HG03457 (cell line): ENCODE results near the gene DIP2A.
"Not testable (repeated sequence)": the region's sequence is repeated elsewhere in the genome, so short reads cannot be mapped to it uniquely, and the experiment has no call there.

Source experiments
- ATAC-seq: cut with Tn5 transposase; IDR thresholded peaks from one replicate; pipeline ENCODE4 v1.9.1; 2021; ENCODE audit warnings: moderate number of reproducible peaks; ENCODE audit not compliant: unreplicated experiment

DIP2A gene

DNA sequence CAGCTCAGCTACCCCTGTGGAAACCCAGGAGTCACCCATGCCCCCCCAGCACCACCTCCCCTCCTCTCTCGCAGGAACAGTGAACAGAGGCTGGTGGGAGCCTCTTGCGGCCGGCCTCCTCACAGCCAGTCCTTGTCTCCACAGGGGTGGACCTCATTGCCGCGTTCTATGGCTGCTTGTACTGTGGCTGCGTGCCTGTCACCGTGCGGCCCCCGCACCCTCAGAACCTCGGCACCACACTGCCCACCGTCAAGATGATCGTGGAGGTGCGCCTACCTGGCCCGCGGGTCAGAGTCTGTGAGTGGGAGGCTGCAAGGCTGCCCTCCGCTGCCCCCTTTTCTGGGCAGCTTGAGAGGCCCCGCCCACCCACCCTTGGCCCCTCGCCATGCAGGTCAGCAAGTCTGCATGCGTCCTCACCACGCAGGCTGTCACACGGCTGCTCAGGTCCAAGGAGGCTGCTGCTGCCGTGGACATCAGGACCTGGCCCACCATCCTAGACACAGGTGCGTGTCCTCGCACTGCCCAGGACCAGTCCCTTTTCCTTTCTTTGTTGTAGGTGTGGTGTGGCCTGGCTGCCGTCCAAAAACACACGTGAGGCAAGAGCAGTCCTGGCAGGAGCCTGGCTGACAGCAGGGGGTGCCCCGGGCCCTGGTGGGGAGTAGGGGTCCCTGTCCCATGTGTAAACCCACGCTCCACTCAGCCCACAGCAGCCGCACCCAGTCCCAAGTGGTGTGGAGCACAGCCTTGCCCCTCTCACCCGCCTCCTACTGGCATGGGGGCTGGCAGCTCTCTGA, 95.9 kb downstream of the DIP2A start:
- no peak for ATAC-seq

DNA sequence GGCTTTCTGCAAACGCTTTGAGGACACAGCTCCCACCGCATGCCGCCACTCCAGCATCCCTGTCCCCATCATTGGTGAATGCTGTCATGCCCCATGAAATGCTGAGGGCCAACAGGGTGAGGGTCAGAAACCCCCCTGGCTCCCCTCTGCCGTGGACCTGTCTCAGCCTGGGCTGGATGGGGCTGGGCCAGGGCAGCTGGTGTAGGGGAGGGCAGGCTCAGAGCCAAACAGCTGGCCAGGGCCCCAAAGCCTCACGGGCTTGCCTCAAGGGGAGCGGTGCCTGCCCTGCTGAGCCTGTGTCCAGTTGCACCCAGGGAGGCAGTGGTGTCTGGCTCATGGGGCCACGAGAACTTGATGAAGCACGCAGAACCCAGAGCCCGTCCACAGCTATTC, 96.5 kb downstream of the DIP2A start:
- no peak for ATAC-seq

DNA sequence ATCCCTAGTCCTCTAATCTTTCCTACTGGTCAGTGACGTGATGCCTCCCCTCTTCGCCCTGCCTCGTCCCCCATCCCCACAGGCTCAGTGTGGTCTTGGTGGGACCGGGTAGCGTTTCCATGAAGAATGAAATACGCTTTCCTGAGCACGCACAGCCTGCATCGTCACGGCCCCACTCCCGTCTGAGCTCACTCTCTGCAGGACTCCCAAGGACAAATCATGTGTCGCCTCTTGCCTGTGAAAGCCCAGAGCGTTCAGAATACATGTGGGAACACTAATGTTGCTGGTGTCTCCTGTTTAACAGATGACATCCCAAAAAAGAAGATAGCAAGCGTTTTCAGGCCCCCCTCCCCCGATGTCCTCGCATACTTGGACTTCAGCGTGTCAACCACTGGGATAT, 97.0 kb downstream of the DIP2A start:
- no peak for ATAC-seq

DNA sequence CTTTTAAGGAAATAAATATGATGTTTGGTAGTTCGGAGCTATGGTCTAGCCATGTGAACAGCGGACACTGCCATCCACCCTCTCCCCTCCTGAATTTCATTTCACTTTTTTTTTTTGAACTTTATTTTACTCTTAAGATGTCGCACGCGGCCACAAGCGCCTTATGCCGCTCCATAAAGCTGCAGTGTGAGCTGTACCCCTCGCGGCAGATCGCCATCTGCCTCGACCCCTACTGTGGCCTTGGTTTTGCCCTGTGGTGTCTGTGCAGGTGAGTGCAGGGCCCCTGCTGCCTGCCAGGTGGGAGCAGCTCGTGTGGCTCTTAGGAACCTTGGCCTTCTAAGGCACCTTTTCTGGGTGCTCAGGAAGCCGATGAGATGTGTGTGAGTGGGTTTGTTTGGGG, 98.1 kb downstream of the DIP2A start:
- no peak for ATAC-seq

DNA sequence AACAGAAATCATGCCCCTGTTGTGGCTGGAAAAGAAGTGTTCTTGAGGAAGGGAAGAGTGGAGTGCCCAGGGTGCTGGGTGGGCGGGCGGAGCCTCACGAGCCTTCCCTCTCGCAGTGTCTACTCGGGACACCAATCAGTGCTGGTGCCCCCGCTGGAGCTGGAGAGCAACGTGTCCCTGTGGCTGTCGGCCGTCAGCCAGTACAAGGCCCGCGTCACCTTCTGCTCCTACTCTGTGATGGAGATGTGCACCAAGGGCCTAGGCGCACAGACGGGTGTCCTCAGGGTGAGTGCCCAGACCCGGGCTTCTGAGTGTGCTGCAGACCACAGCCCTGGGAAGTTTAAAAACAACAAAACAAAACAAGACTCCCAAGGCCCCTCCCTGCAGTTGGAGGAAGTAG, 98.8 kb downstream of the DIP2A start:
- ATAC-seq = no peak

DNA sequence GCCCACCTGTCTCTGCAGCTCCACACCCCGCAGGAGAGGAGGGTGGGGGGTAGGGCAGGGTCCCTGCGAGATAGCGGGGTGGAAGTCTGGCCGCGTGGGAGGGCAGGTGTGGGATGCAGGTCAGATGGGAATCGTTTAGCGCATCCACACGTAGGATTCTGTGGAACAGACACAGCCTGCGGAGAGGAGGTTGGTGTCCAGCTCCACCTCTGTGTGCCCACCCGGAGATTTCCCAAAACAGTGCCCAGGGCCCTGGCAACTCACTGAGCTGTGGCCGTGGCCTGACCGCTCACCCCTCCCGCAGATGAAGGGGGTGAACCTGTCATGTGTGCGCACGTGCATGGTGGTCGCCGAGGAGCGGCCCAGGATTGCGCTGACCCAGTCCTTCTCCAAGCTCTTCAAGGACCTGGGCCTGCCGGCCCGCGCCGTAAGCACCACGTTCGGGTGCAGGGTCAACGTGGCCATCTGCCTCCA, 99.3 kb downstream of the DIP2A start:
- no peak for ATAC-seq

DNA sequence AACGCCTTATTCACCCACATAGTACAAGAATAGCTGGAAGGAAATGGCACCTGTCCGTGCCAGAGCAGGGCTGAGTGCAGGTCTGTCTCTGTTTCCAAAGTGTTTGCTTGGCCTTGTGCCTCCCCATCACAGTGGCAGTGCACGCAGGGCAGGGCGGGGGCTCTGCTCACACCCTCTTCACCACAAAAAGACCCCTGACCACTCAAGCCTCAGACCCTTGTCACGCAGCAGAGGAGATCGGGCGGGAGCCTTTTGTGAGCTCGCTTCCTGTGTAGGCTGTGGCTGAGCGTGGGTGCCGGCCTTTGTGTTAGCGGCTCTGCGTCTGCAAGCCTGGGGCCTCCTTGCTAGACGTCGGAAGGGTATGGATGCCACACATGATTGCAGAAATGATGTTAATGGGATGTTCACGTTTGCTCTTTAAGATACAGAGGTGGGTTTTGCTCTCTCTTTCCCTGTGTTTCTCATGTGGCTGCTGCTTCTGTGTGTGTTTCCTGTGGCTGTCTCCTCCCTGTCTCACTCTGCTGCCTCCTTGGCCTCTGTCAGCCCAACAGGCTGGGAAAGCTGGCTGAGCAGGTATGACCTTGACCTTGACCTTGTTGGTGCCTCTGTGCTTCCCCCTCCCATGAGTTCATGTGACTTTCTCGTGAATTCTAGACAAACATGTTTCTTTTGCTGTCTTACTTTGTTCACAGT, 100.7 kb downstream of the DIP2A start:
- ATAC-seq = no peak

DNA sequence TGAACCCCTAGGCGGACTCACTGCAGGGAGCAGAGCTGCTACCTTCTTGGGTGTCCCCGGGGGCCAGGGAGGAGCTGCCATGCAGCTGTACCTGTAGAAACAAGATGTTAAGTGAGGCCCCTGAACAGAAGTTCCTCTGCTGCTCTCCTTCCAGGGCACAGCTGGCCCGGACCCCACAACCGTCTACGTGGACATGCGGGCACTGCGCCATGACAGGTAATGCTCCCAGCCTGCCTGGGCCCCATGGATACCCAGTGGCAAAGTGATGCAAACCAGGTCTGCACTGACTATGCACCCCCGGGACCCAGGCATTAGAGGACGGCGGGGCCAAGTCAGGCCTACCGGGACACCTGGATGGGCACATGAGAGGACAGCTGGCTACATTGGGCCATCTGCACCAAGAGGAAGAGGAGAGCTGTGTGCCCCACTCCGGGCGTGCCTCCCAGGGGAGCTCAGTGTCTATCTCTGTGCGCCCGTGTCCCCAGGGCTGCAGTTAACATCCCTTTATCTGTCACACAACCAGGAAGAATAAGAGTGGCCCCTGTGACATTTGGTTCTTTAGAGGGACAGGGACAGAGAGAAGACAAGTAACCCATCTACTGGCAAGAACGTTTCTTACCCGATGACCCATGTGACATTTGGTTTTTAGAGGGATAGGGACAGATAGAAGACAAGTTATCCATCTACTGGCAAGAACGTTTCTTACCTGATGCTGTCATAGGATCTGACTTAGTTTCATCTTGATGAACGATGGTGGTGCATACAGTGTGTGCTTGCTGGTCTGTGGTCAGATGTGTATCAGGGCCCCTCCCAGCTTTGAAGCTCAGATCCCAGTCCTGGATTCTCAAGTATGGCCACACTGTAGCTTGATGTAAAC, 102.1 kb downstream of the DIP2A start:
- no peak for ATAC-seq

DNA sequence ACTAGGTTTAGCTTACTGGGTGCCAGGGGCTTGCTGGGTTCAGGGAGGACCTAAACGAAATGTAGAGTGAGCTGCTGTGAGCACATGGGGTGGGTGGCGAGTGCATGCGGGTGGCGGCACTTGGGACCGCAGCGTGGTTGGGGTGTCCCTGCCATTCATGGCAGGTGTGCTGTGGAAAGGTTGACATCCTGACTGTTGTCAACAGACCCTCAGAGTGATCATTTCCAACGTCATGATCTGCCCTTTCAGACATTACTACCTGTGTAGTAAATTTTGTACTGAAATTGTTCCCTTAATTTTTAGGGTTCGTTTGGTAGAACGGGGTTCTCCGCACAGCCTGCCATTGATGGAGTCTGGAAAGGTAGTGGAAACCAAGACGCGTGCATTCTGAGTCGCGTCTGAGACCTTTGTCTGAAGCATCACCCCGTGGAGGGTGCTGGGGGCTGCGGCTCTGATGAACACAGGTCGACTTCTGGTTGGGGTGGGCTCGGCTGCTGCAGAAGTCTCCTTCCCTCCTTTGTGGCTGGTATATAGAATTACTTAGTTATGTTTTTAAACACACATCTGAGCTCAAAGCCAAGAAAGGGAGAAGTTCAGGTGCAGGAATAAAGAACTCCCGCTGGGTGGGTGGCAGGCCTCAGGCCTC, 102.9 kb downstream of the DIP2A start:
- no peak for ATAC-seq

DNA sequence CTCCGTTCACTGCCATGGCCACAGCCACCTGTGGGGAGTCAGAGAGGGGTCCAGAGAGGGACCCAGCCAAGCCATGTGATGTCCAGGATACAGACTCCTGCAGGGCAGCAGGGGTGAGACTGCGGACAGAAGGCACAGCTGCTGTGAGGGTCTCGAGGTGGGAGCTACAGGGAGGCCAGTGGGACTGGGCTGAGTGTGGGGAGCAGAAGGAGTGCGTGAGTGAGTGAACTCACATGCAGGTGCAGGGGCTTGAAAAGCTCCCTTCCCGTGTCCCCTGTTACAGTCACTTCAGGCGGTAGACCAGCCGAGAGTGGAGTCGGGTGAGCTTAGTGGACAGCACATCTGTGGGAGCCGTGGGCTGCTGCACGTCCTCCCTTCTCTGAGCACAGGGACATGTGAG, 103.8 kb downstream of the DIP2A start:
- ATAC-seq = no peak

DNA sequence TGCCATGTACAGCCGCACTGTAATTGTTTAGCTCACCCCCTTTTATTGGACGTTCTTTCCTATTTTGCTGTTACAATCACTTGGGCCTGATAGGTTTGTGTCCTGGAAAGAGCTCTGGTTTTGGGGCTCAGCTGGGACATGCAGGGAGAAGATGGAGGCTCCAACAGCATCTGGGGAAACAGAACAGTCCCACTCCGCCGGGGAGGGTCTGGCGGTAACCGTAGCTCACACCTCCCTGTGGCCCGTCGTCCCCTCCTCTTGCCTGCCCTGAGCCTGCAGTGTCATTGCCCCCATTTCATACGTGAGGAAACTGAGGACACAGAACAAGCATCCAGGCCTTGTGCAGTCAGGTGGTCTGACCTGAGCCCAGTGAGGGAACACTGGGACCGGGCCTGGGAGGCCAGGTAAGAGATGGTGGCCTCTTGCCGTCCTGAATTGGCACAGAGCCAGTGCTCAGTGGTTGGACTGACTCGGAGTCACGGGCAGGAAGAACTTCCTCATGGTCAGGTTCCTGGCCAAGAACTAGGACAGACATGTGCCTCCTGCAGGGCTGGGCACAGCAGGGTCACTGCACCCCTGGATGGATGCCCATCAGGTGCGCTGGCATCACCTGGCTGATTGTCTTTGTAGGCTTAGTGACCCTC, 104.4 kb downstream of the DIP2A start:
- no peak for ATAC-seq

DNA sequence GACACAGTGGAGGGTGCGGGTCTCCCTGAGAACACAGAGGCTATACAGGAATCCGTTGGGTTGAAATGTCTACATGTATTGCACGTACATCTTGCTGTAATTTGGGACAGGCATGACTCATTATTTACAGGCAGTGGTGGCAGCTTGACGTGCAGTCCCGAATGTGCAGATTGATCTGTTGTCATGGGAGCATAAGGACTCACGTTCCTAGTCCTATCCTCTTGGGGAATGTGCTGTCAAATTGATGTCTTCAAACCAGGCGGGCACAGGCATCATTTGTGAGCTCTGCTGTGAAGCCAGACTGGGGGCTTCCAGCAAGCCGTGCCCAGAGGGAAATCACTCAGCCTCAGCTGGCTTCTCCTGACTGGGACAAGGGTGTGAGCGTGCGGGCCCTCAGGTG, 105.7 kb downstream of the DIP2A start:
- ATAC-seq = no peak

DNA sequence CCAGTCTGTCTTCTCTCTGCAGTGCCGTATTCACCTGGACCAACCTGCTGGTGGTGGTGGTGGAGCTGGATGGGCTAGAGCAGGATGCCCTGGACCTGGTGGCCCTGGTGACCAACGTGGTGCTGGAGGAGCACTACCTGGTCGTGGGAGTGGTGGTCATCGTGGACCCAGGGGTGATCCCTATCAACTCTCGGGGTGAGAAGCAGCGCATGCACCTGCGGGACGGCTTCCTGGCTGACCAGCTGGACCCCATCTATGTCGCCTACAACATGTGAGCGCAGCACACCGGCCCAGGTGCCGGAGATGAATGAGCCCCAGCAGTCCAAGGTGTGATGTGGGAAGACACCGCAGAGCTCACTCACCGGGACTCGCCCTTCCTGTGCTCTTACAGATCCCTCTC, 108.7 kb downstream of the DIP2A start:
- ATAC-seq = no peak

DNA sequence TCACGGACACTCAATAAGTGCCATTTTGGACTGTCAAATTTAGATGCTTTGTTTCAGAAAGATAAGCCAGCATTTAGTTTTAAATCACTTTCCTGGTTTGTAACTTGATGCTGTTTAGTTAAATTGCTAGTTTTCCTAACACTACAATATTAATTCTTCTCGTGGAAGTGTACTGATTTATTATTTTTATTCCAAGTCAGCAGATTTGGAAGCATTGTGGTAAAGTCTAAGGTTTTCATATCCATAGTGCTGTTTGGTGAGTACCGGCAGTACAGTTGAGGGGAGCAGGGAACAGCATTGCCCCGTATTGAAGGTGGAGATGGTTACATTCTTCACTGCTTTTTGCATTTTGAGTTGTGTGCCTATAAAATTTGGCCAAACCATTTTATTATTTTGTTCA, 109.9 kb downstream of the DIP2A start:
- ATAC-seq = no peak

DNA sequence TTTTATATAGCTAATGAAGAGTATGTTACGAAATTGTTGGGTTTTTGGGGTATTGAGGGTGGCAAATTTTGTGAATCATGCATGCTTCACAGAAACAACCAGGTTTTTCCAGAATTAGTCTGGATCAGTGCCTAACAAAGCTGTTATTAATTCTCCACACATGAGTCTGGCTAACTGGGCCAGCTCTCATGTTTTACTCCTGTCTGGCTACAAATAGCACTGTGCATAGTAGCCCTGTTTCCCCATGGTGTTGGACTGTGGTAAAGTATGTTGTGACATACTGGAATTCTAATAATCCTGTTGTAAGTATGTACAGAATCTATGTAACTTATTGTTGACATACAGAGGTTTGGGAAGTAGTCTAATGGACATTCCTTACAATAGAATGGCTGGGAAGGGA, 110.4 kb downstream of the DIP2A start:
- ATAC-seq = no peak

DNA sequence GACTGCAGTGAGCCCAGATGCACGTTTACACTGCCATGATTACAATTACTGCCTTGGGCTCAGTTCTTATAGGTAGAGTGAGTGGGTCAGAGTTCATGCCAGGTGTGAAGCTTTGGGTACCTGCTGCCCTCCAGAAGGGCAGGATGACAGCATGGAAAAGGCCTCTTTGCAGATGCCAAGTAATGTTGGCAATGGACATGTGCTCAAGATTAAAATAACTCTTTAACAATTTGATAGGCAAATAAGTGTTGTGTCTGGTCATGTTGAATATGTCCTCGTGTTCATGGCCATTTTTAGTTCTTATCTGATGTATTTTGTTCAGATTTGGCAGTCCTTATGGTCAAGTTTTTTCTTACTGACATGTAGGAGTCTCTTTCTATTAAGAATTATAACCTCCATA, 111.4 kb downstream of the DIP2A start:
- ATAC-seq = no peak

DNA sequence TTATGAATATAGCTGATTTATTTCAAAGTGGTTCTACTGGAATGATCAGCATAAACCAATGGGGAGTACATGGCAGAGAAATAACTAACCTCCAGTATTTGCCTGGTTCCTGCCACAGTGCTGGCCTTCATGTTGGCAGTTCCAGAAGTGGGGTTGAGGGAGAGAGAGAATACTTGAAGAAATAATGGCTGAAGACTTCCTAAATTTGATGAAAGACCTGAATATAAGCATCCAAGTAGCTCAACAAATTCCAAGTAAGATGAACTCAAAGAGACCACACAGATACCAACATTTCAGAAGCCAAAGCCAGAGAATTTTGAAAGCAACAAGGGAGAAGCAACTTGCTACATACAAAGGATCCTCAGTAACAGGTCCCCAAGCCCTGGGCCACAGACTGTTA, 111.9 kb downstream of the DIP2A start:
- ATAC-seq = no peak

DNA sequence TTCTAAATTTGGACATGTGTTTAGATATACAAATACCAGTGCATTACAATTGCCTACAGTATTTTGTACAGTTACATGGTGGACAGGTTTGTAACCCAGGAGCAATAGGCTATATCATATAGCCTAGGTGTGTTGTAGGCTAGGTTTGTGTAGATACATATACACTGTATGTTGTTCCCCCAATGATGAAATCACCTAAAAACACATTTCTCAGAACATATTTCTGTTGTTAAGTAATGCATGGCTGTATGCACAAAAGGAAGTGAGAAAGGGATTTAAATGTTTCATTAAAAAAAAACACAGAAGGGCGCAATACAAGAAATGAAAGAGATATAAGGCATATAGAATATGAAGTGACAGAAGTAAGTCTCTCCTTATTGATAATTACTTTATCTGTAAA, 114.2 kb downstream of the DIP2A start:
- ATAC-seq = no peak

DNA sequence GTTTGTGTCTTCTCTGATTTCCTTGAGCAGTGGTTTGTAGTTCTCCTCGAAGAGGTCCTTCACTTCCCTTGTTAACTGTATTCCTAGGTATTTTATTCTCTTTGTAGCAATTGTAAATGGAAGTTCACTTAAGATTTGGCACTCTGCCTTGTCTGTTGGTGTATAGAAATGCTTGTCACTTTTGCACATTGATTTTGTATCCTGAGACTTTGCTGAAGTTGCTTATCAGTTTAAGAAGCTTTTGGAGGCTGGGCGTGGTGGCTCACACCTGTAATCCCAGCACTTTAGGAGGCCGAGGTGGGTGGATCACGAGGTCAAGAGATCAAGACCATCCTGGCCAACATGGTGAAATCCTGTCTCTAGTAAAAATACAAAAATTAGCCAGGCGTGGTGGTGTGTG, 119.1 kb downstream of the DIP2A start:
- ATAC-seq = not testable (repeated sequence)

DNA sequence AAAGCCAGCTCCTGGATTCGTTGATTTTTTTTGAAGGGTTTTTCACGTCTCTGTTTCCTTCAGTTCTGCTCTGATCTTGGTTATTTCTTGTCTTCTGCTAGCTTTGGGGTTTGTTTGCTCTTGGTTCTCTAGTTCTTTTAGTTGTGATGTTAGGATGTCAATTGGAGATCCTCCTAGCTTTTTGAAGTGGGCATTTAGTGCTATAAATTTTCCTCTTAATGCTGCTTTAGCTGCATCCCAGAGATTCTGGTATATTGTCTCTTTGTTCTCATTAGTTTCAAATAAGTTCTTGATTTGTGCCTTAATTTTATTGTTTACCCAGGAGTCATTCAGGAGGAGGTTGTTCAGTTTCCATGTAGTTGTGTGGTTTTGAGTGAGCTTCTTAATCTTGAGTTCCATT, 120.7 kb downstream of the DIP2A start:
- not testable (repeated sequence) for ATAC-seq
